Endodermal cell (in vitro differentiated cells): ENCODE data around the gene MBOAT1. TPM values are rescaled to one million over a fixed set of nuclear protein-coding genes. Genes with fewer than 3 reads are reported as not detected.
A peak's percentile ranks its signal among the peaks of the same experiment; 100 is the strongest.

Experiments
- DNase-seq: peaks from one replicate; pipeline ENCODE4 v3.0.0-alpha.2; 2017
- H3K27ac ChIP-seq: 2 replicates; pipeline ENCODE4 v1.5.1; 2013; ENCODE audit warnings: mild to moderate bottlenecking, low read depth, low read length, moderate library complexity
- H3K27me3 ChIP-seq: 2 replicates; pipeline ENCODE4 v1.6.1; 2013; ENCODE audit warnings: mild to moderate bottlenecking, low read length, moderate library complexity; ENCODE audit not compliant: insufficient read depth, control insufficient read depth, poor library complexity, severe bottlenecking
- H3K36me3 ChIP-seq: 2 replicates; pipeline ENCODE4 v1.7.0; 2013; ENCODE audit warnings: mild to moderate bottlenecking, low read length, moderate library complexity; ENCODE audit not compliant: control insufficient read depth, insufficient read depth
- H3K4me1 ChIP-seq: one replicate; pipeline ENCODE4 v1.7.0; 2013; ENCODE audit warnings: low read length; ENCODE audit not compliant: control insufficient read depth, insufficient read depth
- H3K4me3 ChIP-seq: 2 replicates; pipeline ENCODE4 v1.5.1; 2013; ENCODE audit warnings: mild to moderate bottlenecking, low read length, moderate library complexity
- H3K9ac ChIP-seq: 2 replicates; pipeline ENCODE4 v1.6.1; 2013; ENCODE audit warnings: mild to moderate bottlenecking, low read length, moderate library complexity; ENCODE audit not compliant: poor library complexity, severe bottlenecking; ENCODE audit errors: extremely low read depth
- H3K9me3 ChIP-seq: 2 replicates; pipeline ENCODE4 v1.6.1; 2013; ENCODE audit warnings: mild to moderate bottlenecking, low read length, moderate library complexity; ENCODE audit not compliant: control insufficient read depth
- H3K27ac Mint-ChIP-seq: 2 replicates; pipeline ENCODE4 v1.8.0; 2020; ENCODE audit warnings: mixed read lengths
- H3K27me3 Mint-ChIP-seq: 2 replicates; pipeline ENCODE4 v1.8.0; 2021; ENCODE audit warnings: mild to moderate bottlenecking, mixed read lengths; ENCODE audit not compliant: insufficient read depth
- H3K36me3 Mint-ChIP-seq: 2 replicates; pipeline ENCODE4 v1.8.0; 2020; ENCODE audit warnings: low read depth, mixed read lengths
- H3K4me1 Mint-ChIP-seq: 2 replicates; pipeline ENCODE4 v1.8.0; 2020; ENCODE audit warnings: mixed read lengths
- H3K4me3 Mint-ChIP-seq: 2 replicates; pipeline ENCODE4 v1.8.0; 2020; ENCODE audit warnings: mild to moderate bottlenecking, moderate library complexity, mixed read lengths
- H3K9me3 Mint-ChIP-seq: 2 replicates; pipeline ENCODE4 v1.8.0; 2020; ENCODE audit warnings: mild to moderate bottlenecking, mixed read lengths
- CTCF ChIP-seq: fragments of 200-600 bp; sonication (generic); conservative IDR thresholded peaks from 2 replicates; pipeline ENCODE4 v1.5.0; 2021; ENCODE audit warnings: antibody characterized with exemption, mild to moderate bottlenecking
- WGBS, 2 experiments: methylation state at CpG; one replicate each; pipeline versions ENCODE4 v1.1.5 to v1.1.7; 2013; ENCODE audit warnings: missing lambda C conversion rate in 2 of 2, mixed read lengths in 1 of 2; ENCODE audit not compliant: insufficient coverage in 1 of 2, insufficient read length in 1 of 2; 5-methylcytosine and 5-hydroxymethylcytosine counted together
- total RNA-seq, 2 donors: library from RNA; stranded (reverse); fragmentation: NEBNext Ultra II Directional in 1 of 2; extraction: Animal tissue kit (Norgen Biotek cat#: 25700) in 1 of 2; gene quantifications; 2 replicates in 1 of 2; 3 replicates in 1 of 2; pipeline ENCODE4 v1.2.1, GENCODE V29; 2021

Gene MBOAT1
- total RNA-seq, 2 donors from 2014 or later: 7.7 to 9.4 TPM

- Histone ChIP-seq H3K4me3 (no peak overlapping the region), H3K27me3 (no peaks in the 10 kb centered on the region), H3K27ac (no peak overlapping the region), H3K9me3 (no peaks in the 10 kb centered on the region), H3K4me1 (peaks cover 6% of the 10 kb centered on the region), H3K36me3 (no peaks in the 10 kb centered on the region), H3K9ac (no peak overlapping the region)
- Mint-ChIP-seq H3K27ac (no peak overlapping the region), H3K27me3 (peaks cover 7% of the 10 kb centered on the region), H3K4me1 (peaks cover 19% of the 10 kb centered on the region), H3K4me3 (no peak overlapping the region), H3K9me3 (no peaks in the 10 kb centered on the region), H3K36me3 (no peaks in the 10 kb centered on the region)
- DNase-seq: no peak
- TF ChIP-seq CTCF: no peak
These were observed 3.0 kb upstream of the MBOAT1 start for GRCh38 chr6:20215310-20215709.

DNA sequence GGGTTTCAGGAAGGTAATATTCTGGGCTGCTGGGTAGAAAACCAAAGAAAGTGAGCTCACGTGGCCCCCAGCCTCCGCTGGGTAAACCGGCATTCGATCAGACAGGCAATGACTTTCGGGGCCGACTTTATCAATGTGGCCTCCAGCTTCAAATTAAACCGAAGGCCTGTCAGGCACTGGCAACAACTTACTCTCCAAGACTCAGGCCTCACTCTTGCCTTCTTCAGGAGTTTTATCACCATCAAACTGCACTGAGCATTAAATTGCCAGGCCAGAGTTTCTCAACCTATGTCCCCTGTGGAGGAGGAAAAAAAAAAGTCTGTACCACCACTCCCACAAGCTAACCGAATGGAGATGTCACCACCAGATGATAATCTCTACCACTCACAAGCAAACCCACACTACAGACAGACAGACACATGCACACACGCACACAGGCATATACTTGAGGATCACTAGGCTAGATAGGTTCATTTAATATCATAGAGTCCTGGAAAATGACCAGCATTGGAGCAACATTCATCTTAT is 1.1 kb upstream of the MBOAT1 start:
- no peaks in the 10 kb centered on the region for H3K36me3 ChIP-seq
- 57% methylated on average over 9 of the region's 9 CpGs; no CpG with 5 or more reads in 1 of the 2 experiments for WGBS, 2 experiments
- H3K27ac ChIP-seq: no peak overlapping the region
- peak overlapping the region; percentile 33 for H3K9ac ChIP-seq
- H3K4me3 ChIP-seq: peak overlapping the region; percentile 91
- no peaks in the 10 kb centered on the region for H3K9me3 Mint-ChIP-seq
- peaks cover 6% of the 10 kb centered on the region for H3K4me1 ChIP-seq
- H3K27ac Mint-ChIP-seq: peak overlapping the region; percentile 60
- no peak for DNase-seq
- H3K36me3 Mint-ChIP-seq: no peaks in the 10 kb centered on the region
- no peak for TF ChIP-seq CTCF
- peak overlapping the region; percentile 72 for H3K4me3 Mint-ChIP-seq
- H3K4me1 Mint-ChIP-seq: peaks cover 19% of the 10 kb centered on the region
- H3K9me3 ChIP-seq: no peaks in the 10 kb centered on the region
- H3K27me3 Mint-ChIP-seq: peaks cover 7% of the 10 kb centered on the region
- H3K27me3 ChIP-seq: no peaks in the 10 kb centered on the region

GRCh38 chr6:20211941-20212391 is 303 bp downstream of the MBOAT1 start:
- Mint-ChIP-seq H3K4me1 (peaks cover 19% of the 10 kb centered on the region), H3K36me3 (no peaks in the 10 kb centered on the region), H3K27me3 (peaks cover 7% of the 10 kb centered on the region), H3K4me3 (peak overlapping the region; percentile 72), H3K27ac (peak overlapping the region; percentile 76), H3K9me3 (no peaks in the 10 kb centered on the region)
- WGBS, 2 experiments: 0% methylated on average over 37 of the region's 37 CpGs; no CpG with 5 or more reads in 1 of the 2 experiments
- Histone ChIP-seq H3K9ac (peak overlapping the region; percentile 16), H3K27ac (no peak overlapping the region), H3K36me3 (no peaks in the 10 kb centered on the region), H3K4me3 (peak overlapping the region; percentile 91), H3K27me3 (no peaks in the 10 kb centered on the region), H3K9me3 (no peaks in the 10 kb centered on the region), H3K4me1 (peaks cover 6% of the 10 kb centered on the region)
- peak; percentile 6 for TF ChIP-seq CTCF
- peak; percentile 86 for DNase-seq
